Measurements from ENCODE around the gene FBN1.

- no peak for TF ChIP-seq CTCF (IDR thresholded peaks at IDR 0.05)
- no peak for TF ChIP-seq POLR2A (IDR thresholded peaks at IDR 0.05)
These were observed 271.0 kb downstream of the FBN1 start for GRCh38 chr15:48374472-48374871.
